Activated CD4-positive, alpha-beta T cell treated with anti-CD3 and anti-CD28 coated beads, Interleukin-2, amount 10 ng/mL, durations not matched to agents 7 days and 5 days (primary cell): ENCODE data around the gene SPAG17. TPM values are rescaled to one million over a fixed set of nuclear protein-coding genes. Genes with fewer than 3 reads are reported as not detected.

Source experiments
- CTCF ChIA-PET: fragments of 350-600 bp; sonication (Branson Sonifier 250); formaldehyde crosslinking; loops from one replicate; lab custom pipeline; 2021; ENCODE audit warnings: antibody characterized with exemption; lab: Charles Lee
- POLR2A ChIA-PET: fragments of 350-600 bp; sonication (Branson Sonifier 250); formaldehyde crosslinking; loops from one replicate; lab custom pipeline; 2021; ENCODE audit warnings: antibody characterized with exemption; lab: Charles Lee
- DNase-seq: peaks from one replicate; pipeline ENCODE4 v3.0.0-alpha.2; 2020
- H3K27ac Mint-ChIP-seq: one replicate; pipeline ENCODE4 v1.8.0; 2021; ENCODE audit warnings: mild to moderate bottlenecking, moderate library complexity, mixed read lengths
- H3K27me3 Mint-ChIP-seq: one replicate; pipeline ENCODE4 v1.8.0; 2021; ENCODE audit warnings: mixed read lengths
- H3K36me3 Mint-ChIP-seq: one replicate; pipeline ENCODE4 v1.8.0; 2021; ENCODE audit warnings: low read depth, mixed read lengths
- H3K4me1 Mint-ChIP-seq: one replicate; pipeline ENCODE4 v1.8.0; 2021; ENCODE audit warnings: mixed read lengths
- H3K4me3 Mint-ChIP-seq: one replicate; pipeline ENCODE4 v1.8.0; 2021; ENCODE audit warnings: mild to moderate bottlenecking, moderate library complexity, mixed read lengths
- H3K9me3 Mint-ChIP-seq: one replicate; pipeline ENCODE4 v1.8.0; 2021; ENCODE audit warnings: mixed read lengths
- total RNA-seq, 2 experiments: library from RNA; stranded (reverse); gene quantifications; one replicate each; pipeline ENCODE4 v1.2.3, GENCODE V29; 2021

SPAG17 gene
- total RNA-seq, 2 experiments from 2014 or later: not detected

DNA sequence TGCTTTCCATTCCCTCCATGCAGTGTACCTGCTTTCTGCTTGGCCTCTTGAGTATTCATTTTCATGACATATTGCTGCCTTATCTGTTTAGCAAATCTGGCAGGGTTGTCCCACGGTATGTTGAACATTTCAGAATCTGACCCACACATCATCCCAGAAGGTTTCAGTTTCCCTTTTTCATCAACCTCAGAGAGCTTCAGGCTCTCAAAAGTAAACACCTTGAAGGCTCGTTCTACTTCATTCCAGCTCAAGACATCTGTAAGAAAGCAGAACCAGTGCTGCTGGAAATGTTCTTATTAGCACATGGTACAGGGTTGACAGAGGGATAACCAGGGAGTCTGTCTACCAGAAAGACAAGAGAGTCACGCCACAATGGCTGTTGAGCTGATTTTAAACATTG is 103.6 kb downstream of the SPAG17 start:
- H3K36me3 Mint-ChIP-seq: no peaks in the 10 kb centered on the region
- ChIA-PET POLR2A (no interaction called here), CTCF (no interaction called here)
- no peak overlapping the region for H3K27ac Mint-ChIP-seq
- H3K4me3 Mint-ChIP-seq: no peak overlapping the region
- H3K4me1 Mint-ChIP-seq: peaks cover 8% of the 10 kb centered on the region
- no peak for DNase-seq
- H3K9me3 Mint-ChIP-seq: no peaks in the 10 kb centered on the region
- peaks cover 10% of the 10 kb centered on the region for H3K27me3 Mint-ChIP-seq

DNA sequence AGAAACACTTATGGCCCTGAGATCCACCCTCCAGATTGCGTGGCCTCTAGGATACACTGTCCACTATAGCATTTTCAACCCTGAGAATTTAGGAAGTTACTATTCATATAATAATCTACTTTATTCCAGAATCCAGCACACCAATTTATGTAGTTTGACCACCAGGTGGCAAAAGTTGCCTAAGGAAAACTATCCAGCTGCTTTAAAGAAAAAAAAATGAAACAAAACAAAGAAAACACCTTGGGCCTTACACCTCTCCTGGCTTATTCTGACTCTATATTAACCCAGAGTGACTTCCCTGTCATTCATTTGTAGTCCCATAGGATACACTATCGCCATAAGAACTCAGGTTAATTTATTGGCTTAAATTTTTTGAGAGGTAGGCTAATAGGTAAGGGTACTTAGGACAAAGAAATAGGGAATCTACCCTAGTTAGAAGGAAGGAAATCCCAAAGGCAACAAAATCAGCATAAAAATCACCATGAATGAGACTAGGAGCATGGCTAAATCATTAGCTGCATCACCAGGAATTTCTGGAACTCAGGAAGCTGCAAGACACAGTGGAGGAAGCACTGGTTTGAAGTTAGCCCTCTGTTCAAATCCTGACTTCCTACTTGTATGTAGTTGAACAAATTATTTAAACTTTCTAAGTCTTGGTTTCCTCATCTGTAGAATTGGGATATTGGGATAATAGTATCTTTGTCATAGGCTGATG is 107.5 kb downstream of the SPAG17 start:
- Mint-ChIP-seq H3K9me3 (no peaks in the 10 kb centered on the region), H3K27me3 (peaks cover 7% of the 10 kb centered on the region), H3K36me3 (no peaks in the 10 kb centered on the region), H3K27ac (no peak overlapping the region), H3K4me1 (peaks cover 8% of the 10 kb centered on the region), H3K4me3 (no peak overlapping the region)
- DNase-seq: no peak
- POLR2A ChIA-PET: no interaction called here
- CTCF ChIA-PET: no interaction called here

DNA sequence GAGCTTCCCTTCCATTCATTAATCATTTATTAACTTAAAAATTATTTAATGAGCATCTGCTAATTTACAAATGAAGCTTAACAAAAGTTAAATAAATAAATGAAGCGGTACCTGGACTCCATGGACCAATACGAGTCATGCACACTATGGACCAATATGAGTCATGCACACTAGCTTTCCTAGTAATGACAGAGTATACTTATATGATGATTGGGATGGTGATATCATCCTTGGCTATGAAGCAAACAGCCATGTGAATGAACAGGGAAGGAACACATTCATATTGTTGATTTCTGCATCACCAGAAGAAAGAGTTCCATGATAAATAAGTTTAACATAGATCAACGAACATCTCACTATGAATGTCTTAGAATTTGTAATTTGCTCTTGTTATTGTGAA is 109.9 kb downstream of the SPAG17 start:
- Mint-ChIP-seq H3K4me1 (no peaks in the 10 kb centered on the region), H3K36me3 (no peaks in the 10 kb centered on the region), H3K9me3 (no peaks in the 10 kb centered on the region), H3K4me3 (no peak overlapping the region), H3K27ac (no peak overlapping the region), H3K27me3 (peaks cover 3% of the 10 kb centered on the region)
- ChIA-PET POLR2A (no interaction called here), CTCF (interaction anchor here (0.6 kb wide), 1 partner anchor 155 kb away, joined by 4 read pairs; no protein-coding TSS in a partner anchor)
- DNase-seq: no peak

DNA sequence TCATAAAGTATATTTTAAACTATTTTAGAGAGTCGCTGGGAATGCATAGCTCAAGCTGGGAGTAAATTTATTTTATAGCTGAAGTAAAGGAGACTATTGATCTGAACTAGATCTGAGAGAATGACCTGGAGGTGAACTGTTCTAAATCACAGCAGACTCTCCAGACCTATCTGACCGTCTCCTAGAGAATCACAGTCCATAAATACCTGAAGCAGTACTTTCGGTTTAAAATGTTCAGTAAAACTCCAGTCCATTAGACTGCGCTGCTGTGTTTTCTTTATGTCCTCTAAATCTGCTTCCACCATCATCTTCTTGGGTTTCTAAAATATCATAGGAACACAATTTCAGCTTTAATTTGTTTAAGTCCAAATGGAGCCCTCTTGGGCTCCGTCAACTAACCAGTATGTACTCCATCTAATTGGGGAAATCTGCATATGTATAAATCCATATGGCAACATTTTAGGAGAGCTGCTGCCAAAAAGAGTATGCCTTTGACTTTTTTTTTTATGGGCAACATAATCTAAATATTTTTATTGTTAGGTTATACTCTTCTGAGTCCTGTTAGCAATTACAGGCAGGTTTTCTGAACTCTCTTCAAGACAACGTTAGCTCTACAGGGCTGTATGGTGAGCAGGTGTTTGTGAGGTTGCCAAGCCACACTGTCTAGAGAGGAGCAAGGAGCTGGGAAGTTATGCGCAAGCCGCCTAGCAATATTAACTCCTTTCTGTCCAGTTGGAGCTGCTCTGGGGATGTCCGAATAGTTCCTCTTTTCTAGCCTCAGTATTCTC is 111.2 kb downstream of the SPAG17 start:
- Mint-ChIP-seq H3K9me3 (no peaks in the 10 kb centered on the region), H3K4me1 (no peaks in the 10 kb centered on the region), H3K27me3 (peaks cover 3% of the 10 kb centered on the region), H3K4me3 (no peak overlapping the region), H3K36me3 (no peaks in the 10 kb centered on the region), H3K27ac (no peak overlapping the region)
- no peak for DNase-seq
- CTCF ChIA-PET: interaction anchor here (1.0 kb wide), 1 partner anchor 12 kb away, joined by 3 read pairs; no protein-coding TSS in a partner anchor
- POLR2A ChIA-PET: no interaction called here

DNA sequence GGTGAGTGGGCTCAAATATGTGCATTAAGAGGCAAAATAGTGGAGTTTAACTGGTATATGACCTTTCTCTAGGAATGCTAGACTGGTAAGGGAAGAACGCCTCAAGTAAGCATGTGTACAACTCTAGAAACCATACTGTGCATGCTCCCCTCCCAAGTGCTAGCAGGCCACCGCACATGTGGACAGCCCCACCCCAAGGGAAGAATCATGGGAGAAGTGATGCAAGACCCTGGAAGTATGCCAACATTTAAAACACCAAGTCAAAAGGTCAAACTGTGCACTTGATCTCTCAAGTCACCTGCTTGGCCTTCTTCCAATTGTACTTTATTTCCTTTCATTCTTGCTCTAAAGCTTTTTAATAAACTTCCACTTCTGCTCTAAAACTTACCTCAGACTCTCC is 135.0 kb downstream of the SPAG17 start:
- ChIA-PET POLR2A (no interaction called here), CTCF (no interaction called here)
- no peak overlapping the region for H3K27ac Mint-ChIP-seq
- no peaks in the 10 kb centered on the region for H3K9me3 Mint-ChIP-seq
- no peaks in the 10 kb centered on the region for H3K36me3 Mint-ChIP-seq
- H3K27me3 Mint-ChIP-seq: peaks cover 4% of the 10 kb centered on the region
- DNase-seq: no peak
- H3K4me1 Mint-ChIP-seq: no peaks in the 10 kb centered on the region
- no peak overlapping the region for H3K4me3 Mint-ChIP-seq

DNA sequence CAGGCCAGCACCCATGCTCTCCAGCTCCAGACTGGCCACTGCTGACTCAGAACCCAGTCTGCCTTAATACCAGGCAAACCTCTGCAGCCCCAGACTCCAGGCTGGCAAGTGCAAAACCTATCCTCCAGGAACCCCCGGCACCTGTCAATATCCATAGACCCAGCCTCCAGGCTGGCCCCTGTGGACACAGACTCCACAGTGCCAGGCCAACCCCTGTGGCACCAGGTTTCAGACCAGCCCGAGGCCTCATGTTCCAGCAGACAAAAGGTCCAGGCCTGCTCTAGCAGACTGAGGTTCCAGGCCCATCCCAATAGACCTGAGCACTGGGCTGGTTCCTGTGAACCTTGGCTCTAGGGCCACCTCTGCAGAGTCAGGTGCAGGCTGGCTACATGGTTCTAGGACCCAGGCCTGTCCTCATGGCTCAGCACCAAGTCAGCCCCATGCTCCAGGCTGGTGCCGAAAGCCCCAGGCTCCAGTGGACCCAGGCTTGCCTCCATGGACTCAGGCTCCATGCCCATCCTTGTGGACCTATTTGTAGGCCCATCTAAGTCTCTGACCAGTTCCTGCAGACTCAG is 137.3 kb downstream of the SPAG17 start:
- Mint-ChIP-seq H3K27me3 (no peaks in the 10 kb centered on the region), H3K9me3 (no peaks in the 10 kb centered on the region), H3K4me3 (no peak overlapping the region), H3K36me3 (no peaks in the 10 kb centered on the region), H3K27ac (no peak overlapping the region), H3K4me1 (no peaks in the 10 kb centered on the region)
- ChIA-PET CTCF (no interaction called here), POLR2A (no interaction called here)
- no peak for DNase-seq

DNA sequence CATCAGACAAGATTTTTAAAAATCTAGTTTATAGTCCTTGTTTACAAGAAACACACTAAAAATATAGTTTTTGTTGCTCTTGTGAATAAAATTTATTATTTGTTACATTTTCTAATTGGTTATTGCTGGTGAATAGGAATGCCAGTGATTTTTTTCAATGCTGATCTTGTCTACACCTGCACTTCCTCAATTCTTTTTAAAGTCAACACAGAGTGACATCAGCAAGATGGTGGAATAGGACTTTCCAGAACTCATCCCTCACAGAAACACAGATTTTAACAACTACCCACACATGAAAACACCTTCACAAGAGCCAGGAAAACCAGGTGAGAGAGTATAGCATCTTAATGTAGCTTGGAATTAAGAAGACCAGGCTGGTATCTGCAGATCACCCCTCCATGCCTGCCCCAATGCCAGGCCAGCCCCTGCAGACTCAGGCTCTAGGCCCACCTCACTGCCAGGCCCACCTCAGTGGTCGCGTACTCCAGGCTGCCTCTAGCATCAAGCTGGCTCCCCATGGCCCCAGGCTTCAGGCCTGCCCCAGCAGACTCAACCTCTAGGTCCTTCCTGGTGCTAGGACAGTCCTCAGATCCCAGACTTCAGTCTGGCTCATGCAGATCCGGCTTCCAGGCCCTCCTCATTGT is 137.9 kb downstream of the SPAG17 start:
- Mint-ChIP-seq H3K27ac (no peak overlapping the region), H3K4me1 (no peaks in the 10 kb centered on the region), H3K36me3 (no peaks in the 10 kb centered on the region), H3K4me3 (no peak overlapping the region), H3K27me3 (no peaks in the 10 kb centered on the region), H3K9me3 (no peaks in the 10 kb centered on the region)
- POLR2A ChIA-PET: no interaction called here
- CTCF ChIA-PET: no interaction called here
- no peak for DNase-seq

DNA sequence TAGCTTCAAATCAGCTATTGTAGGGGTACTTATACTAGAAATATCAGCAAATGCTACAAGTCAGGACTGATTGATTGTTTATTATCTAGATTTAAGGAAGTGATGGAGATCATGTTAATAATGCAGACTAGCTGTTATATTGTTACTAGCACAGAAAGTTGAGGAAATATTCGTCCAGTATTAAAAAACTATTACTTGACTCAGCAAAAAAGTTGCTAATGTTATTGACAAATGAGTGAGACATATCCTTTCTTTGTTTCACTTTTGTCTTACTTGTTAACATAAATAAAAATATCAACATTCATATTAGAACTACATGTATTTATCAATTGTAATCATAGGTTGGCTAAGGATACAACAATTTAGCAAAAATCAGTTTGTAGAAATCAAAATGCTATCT is 141.4 kb downstream of the SPAG17 start:
- H3K4me3 Mint-ChIP-seq: no peak overlapping the region
- POLR2A ChIA-PET: no interaction called here

DNA sequence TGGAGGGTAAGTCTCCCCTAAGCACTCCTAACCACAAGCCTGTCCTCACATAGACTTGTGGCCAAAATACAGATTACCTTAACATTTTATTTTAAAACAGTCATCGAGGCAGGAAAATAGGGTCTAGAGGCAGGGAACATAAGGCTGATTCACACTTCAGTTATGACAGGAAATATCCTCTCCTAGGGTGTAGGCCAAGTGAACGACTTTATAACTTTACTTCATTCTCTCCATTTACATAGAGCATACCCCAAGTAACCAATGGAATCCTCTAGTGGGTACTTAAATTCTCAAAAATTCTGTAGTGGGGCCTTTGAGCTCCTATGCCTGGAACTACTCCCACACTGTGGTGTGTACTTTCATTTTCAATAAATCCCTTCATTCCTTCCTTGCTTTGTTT is 142.5 kb downstream of the SPAG17 start:
- Mint-ChIP-seq H3K4me1 (no peaks in the 10 kb centered on the region), H3K4me3 (no peak overlapping the region), H3K36me3 (no peaks in the 10 kb centered on the region), H3K27me3 (no peaks in the 10 kb centered on the region), H3K9me3 (no peaks in the 10 kb centered on the region), H3K27ac (no peak overlapping the region)
- CTCF ChIA-PET: no interaction called here
- POLR2A ChIA-PET: no interaction called here
- DNase-seq: no peak

More for the DNA sequence above, 141.4 kb downstream of the SPAG17 start:
- Mint-ChIP-seq H3K9me3 (no peaks in the 10 kb centered on the region), H3K36me3 (no peaks in the 10 kb centered on the region), H3K27me3 (no peaks in the 10 kb centered on the region), H3K27ac (no peak overlapping the region), H3K4me1 (no peaks in the 10 kb centered on the region)
- DNase-seq: no peak
- CTCF ChIA-PET: no interaction called here

DNA sequence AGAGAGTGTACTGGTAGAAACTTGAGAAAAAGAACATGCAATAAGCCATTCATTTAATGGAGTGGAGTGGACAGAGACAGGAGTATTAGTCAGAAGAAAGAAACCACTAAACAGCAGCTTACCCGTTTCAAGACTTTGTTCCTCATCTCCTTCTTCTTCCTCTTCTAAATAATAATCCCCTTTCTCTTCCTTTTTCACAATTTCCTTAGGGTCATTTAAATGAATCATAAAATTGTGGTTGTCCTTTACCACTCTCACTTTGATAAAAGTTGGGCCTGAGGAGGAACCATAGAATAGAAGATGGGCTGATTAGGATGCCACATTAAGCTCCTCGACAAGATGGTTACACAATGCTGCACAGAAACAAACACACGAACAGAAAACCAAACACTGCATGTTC is 145.9 kb downstream of the SPAG17 start:
- no peak overlapping the region for H3K4me3 Mint-ChIP-seq
- H3K36me3 Mint-ChIP-seq: no peaks in the 10 kb centered on the region
- no peaks in the 10 kb centered on the region for H3K4me1 Mint-ChIP-seq
- POLR2A ChIA-PET: no interaction called here
- peaks cover 7% of the 10 kb centered on the region for H3K27me3 Mint-ChIP-seq
- CTCF ChIA-PET: no interaction called here
- no peak overlapping the region for H3K27ac Mint-ChIP-seq
- no peaks in the 10 kb centered on the region for H3K9me3 Mint-ChIP-seq
- DNase-seq: no peak

DNA sequence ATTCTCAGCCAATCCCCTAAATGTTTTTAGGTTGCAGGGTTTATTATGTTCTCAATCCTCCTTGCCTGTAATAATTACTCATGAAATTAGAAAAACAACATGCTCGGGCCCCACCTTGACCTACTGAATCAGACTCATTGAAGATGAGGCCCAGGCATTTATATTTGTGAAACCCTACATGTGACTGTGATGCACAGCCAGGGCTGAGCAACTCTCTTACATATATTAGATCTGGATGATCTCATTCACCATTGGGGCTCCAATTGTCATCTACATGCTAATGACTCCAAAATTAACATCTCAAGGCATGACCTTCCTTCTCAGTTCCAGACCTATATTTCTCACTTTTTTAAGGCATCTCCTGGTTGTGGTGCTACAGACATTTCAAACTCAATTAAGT is 152.1 kb downstream of the SPAG17 start:
- no peaks in the 10 kb centered on the region for H3K9me3 Mint-ChIP-seq
- no peak for DNase-seq
- POLR2A ChIA-PET: no interaction called here
- H3K36me3 Mint-ChIP-seq: no peaks in the 10 kb centered on the region
- H3K27me3 Mint-ChIP-seq: peaks cover 20% of the 10 kb centered on the region
- CTCF ChIA-PET: no interaction called here
- H3K4me1 Mint-ChIP-seq: no peaks in the 10 kb centered on the region
- H3K4me3 Mint-ChIP-seq: no peak overlapping the region
- no peak overlapping the region for H3K27ac Mint-ChIP-seq

DNA sequence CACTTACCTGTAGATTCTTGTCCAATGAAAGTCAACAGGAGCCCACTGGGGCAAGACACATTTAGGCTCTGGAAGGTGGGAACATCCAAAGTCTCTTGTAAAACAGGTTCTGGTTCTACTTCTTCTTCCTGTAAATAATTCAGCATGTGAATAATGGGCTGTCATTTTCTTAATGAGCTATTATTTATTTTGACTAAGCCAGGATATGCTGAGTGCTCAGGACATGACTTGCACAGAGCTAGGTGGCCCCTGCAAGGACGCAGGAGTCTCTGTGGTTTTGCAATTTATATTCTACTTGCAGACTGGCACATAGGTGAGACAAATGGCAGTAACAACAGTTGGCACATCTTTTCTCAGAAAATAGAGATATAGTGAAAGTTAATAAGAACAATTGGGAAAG is 156.8 kb downstream of the SPAG17 start:
- CTCF ChIA-PET: no interaction called here
- Mint-ChIP-seq H3K9me3 (no peaks in the 10 kb centered on the region), H3K27me3 (peaks cover 21% of the 10 kb centered on the region)

DNA sequence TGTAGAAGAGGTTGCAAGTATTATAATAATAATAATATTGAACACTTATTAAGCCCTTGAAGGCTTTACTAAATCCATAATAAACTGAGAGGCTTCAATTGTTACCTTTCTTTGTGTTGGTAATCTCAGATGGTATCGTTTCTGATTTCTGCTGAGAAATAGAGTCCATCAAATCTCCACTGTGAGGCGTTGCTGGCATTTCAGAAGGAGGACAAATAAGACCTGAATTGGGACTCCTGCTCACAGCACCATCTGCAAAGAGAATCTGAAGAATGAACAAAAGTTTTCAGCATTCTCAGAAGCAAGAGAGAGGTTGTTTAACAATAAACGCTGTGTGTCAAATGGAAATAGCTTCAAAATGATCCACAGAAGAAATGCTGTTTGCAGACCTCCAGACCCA is 161.8 kb downstream of the SPAG17 start:
- Mint-ChIP-seq H3K4me1 (no peaks in the 10 kb centered on the region), H3K4me3 (no peak overlapping the region), H3K36me3 (no peaks in the 10 kb centered on the region), H3K9me3 (no peaks in the 10 kb centered on the region), H3K27ac (no peak overlapping the region), H3K27me3 (peaks cover 12% of the 10 kb centered on the region)
- ChIA-PET CTCF (no interaction called here), POLR2A (no interaction called here)
- DNase-seq: no peak

More for the DNA sequence above, 156.8 kb downstream of the SPAG17 start:
- H3K27ac Mint-ChIP-seq: no peak overlapping the region
- POLR2A ChIA-PET: no interaction called here
- H3K4me1 Mint-ChIP-seq: no peaks in the 10 kb centered on the region
- no peak for DNase-seq
- no peak overlapping the region for H3K4me3 Mint-ChIP-seq
- no peaks in the 10 kb centered on the region for H3K36me3 Mint-ChIP-seq
